HepG2 (cell line): Measurements from ENCODE around the gene TTC23L. TPM values are rescaled to one million over a fixed set of nuclear protein-coding genes. Genes with fewer than 3 reads are reported as not detected.

ENCODE experiments used
- ATF7 ChIP-seq, 2 experiments: fragments of 450-650 bp in 1 of 2; sonication (generic) in 1 of 2; formaldehyde crosslinking in 1 of 2; IDR thresholded peaks; 2 replicates each; pipeline versions ENCODE4 v1.4.0 to v1.6.1; 2016 to 2020; ENCODE audit warnings: antibody characterized with exemption in 1 of 2, mild to moderate bottlenecking in 1 of 2, missing genetic modification reagents in 1 of 2
- BRCA1 ChIP-seq: sonication (generic); formaldehyde crosslinking; IDR thresholded peaks from 2 replicates; pipeline ENCODE4 v1.4.0; 2020; ENCODE audit warnings: missing genetic modification reagents
- CCAR2 ChIP-seq: fragments of 200-400 bp; formaldehyde crosslinking; optimal IDR thresholded peaks from 2 replicates; pipeline ENCODE3; 2018; ENCODE audit warnings: low read depth, mild to moderate bottlenecking, low read length, moderate library complexity
- CSRNP1 ChIP-seq: sonication (generic); formaldehyde crosslinking; IDR thresholded peaks from 2 replicates; pipeline ENCODE4 v1.8.1; 2023; ENCODE audit warnings: mild to moderate bottlenecking, missing genetic modification reagents
- CTCF ChIP-seq: sonication (generic); formaldehyde crosslinking; IDR thresholded peaks from 2 replicates; pipeline ENCODE4 v1.5.0; 2020; ENCODE audit warnings: mild to moderate bottlenecking, missing genetic modification reagents, moderate library complexity
- FOXJ3 ChIP-seq: sonication (generic); formaldehyde crosslinking; IDR thresholded peaks from 2 replicates; pipeline ENCODE4 v1.4.0; 2020; ENCODE audit warnings: missing genetic modification reagents, mild to moderate bottlenecking, borderline replicate concordance
- HCFC1 ChIP-seq: fragments of 150-350 bp; IDR thresholded peaks from 2 replicates; pipeline ENCODE4 v1.6.1; 2014; ENCODE audit warnings: low read depth, low read length
- HDAC2 ChIP-seq: sonication (generic); formaldehyde crosslinking; IDR thresholded peaks from 2 replicates; pipeline ENCODE4 v1.4.0; 2020; ENCODE audit warnings: missing genetic modification reagents
- KAT7 ChIP-seq: IDR thresholded peaks from 2 replicates; pipeline ENCODE4 v1.6.1; 2018; ENCODE audit warnings: borderline replicate concordance, missing compliant biosample characterization
- NR2F6 ChIP-seq, 2 experiments: IDR thresholded peaks; 2 replicates each; pipeline ENCODE4 v1.6.1; 2016; ENCODE audit warnings: antibody characterized with exemption in 1 of 2, mild to moderate bottlenecking in 1 of 2
- POLR2A ChIP-seq, 2 experiments: IDR thresholded peaks; 2 replicates each; pipeline ENCODE4 v1.6.1; 2011; ENCODE audit warnings: low read depth in 2 of 2, low read length in 2 of 2, mild to moderate bottlenecking in 1 of 2, moderate library complexity in 1 of 2; ENCODE audit not compliant: insufficient read depth in 1 of 2
- SAFB2 ChIP-seq: sonication (generic); formaldehyde crosslinking; IDR thresholded peaks from 2 replicates; pipeline ENCODE4 v1.5.1; 2020; ENCODE audit warnings: missing genetic modification reagents, low read depth, mild to moderate bottlenecking, borderline replicate concordance
- SAP130 ChIP-seq: IDR thresholded peaks from 2 replicates; pipeline ENCODE4 v1.6.1; 2016; ENCODE audit warnings: low read depth
- SP4 ChIP-seq: sonication (generic); formaldehyde crosslinking; IDR thresholded peaks from 2 replicates; pipeline ENCODE4 v1.8.1; 2023; ENCODE audit warnings: mild to moderate bottlenecking, missing genetic modification reagents
- TP53 ChIP-seq: sonication (generic); formaldehyde crosslinking; conservative IDR thresholded peaks from 2 replicates; pipeline ENCODE4 v1.4.0; 2020; ENCODE audit warnings: missing genetic modification reagents
- ZNF510 ChIP-seq: sonication (generic); formaldehyde crosslinking; IDR thresholded peaks from 2 replicates; pipeline ENCODE4 v1.4.0; 2020; ENCODE audit warnings: low read depth, mild to moderate bottlenecking, missing genetic modification reagents
- ZNF614 ChIP-seq: IDR thresholded peaks from 2 replicates; pipeline ENCODE4 v1.6.1; 2018; ENCODE audit warnings: missing biosample characterization, missing genetic modification reagents, inconsistent platforms, borderline replicate concordance
- ZNF747 ChIP-seq: sonication (generic); formaldehyde crosslinking; IDR thresholded peaks from 2 replicates; pipeline ENCODE4 v1.8.1; 2023; ENCODE audit warnings: missing genetic modification reagents, mild to moderate bottlenecking, borderline replicate concordance
- ZNF768 ChIP-seq: sonication (generic); formaldehyde crosslinking; IDR thresholded peaks from 2 replicates; pipeline ENCODE4 v1.4.0; 2020; ENCODE audit warnings: missing genetic modification reagents
- ZSCAN29 ChIP-seq: sonication (generic); formaldehyde crosslinking; conservative IDR thresholded peaks from 2 replicates; pipeline ENCODE4 v1.4.0; 2020; ENCODE audit warnings: mild to moderate bottlenecking, missing genetic modification reagents
- polyA plus RNA-seq, 8 experiments: library from polyadenylated mRNA; depleted of rRNA in 3 of 8; stranded (reverse) in 7 of 8; unstranded in 1 of 8; fragments of >200 nt; fragmentation: Illumina TruSeq in 4 of 8; extraction: Trizol in 4 of 8; gene quantifications; 2 replicates each; pipeline versions ENCODE4 v1.2.1 to v1.2.3, GENCODE V29; 2011 to 2016; ENCODE audit warnings: low read depth in 4 of 8, missing spikeins in 1 of 8, mixed read lengths in 1 of 8; ENCODE audit not compliant: insufficient read depth in 1 of 8
- total RNA-seq, 5 experiments: library from RNA; depleted of rRNA; stranded (reverse); fragments of >200 nt; fragmentation: Illumina TruSeq; extraction: Trizol; gene quantifications; 2 replicates each; pipeline ENCODE4 v1.2.3, GENCODE V29; 2016; ENCODE audit warnings: low read depth in 1 of 5
- TF ChIP-seq, protein P1 (sequence below): sonication (generic); formaldehyde crosslinking; IDR thresholded peaks from 2 replicates; pipeline ENCODE4 v1.4.0; 2020; ENCODE audit warnings: missing genetic modification reagents, mild to moderate bottlenecking, borderline replicate concordance

Gene TTC23L
- total and polyA plus RNA-seq, 2 of the 13 experiments (the other 11 are each of a cell fraction or from before 2014, with no cell fraction given) = 0.37 to 1.4 TPM

GRCh38 chr5:34915139-34915855 is 76.3 kb downstream of the TTC23L start, which contains the start of the genes BRIX1 and RAD1 (continued):
- peak; percentile 69; the same call in 1 of the 2 replicates for TF ChIP-seq ZNF768 (CRISPR knock-in tag)
- TF ChIP-seq ZSCAN29 (CRISPR knock-in tag) = peak; percentile 56; the same call in 1 of the 2 replicates
- TF ChIP-seq CCAR2 = no peak
- peak; percentile 86 for TF ChIP-seq HDAC2 (CRISPR knock-in tag)
- TF ChIP-seq BRCA1 = no peak
- TF ChIP-seq CSRNP1 (CRISPR knock-in tag) = peak; percentile 62; the same call in 1 of the 2 replicates
- no peak for TF ChIP-seq NR2F6 (IDR thresholded peaks at IDR 0.05)
- TF ChIP-seq NR2F6 (CRISPR knock-in tag; IDR thresholded peaks at IDR 0.05) = peak; percentile 20; the same call in 1 of the 2 replicates
- peak; percentile 59; the same call in 1 of the 2 replicates for TF ChIP-seq ZNF747 (CRISPR knock-in tag)
- TF ChIP-seq ATF7 (IDR thresholded peaks at IDR 0.05) = no peak
- TF ChIP-seq ATF7 (CRISPR knock-in tag; IDR thresholded peaks at IDR 0.05) = peak; percentile 24; the same call in 1 of the 2 replicates
- peak; percentile 80; the same call in 1 of the 2 replicates for TF ChIP-seq ZNF510 (CRISPR knock-in tag)
- TF ChIP-seq SAFB2 = peak; percentile 82; the same call in 1 of the 2 replicates
- TF ChIP-seq SP4 (CRISPR knock-in tag) = peak; percentile 68
- no peak for TF ChIP-seq FOXJ3 (CRISPR knock-in tag)
- TF ChIP-seq, protein P1, sequence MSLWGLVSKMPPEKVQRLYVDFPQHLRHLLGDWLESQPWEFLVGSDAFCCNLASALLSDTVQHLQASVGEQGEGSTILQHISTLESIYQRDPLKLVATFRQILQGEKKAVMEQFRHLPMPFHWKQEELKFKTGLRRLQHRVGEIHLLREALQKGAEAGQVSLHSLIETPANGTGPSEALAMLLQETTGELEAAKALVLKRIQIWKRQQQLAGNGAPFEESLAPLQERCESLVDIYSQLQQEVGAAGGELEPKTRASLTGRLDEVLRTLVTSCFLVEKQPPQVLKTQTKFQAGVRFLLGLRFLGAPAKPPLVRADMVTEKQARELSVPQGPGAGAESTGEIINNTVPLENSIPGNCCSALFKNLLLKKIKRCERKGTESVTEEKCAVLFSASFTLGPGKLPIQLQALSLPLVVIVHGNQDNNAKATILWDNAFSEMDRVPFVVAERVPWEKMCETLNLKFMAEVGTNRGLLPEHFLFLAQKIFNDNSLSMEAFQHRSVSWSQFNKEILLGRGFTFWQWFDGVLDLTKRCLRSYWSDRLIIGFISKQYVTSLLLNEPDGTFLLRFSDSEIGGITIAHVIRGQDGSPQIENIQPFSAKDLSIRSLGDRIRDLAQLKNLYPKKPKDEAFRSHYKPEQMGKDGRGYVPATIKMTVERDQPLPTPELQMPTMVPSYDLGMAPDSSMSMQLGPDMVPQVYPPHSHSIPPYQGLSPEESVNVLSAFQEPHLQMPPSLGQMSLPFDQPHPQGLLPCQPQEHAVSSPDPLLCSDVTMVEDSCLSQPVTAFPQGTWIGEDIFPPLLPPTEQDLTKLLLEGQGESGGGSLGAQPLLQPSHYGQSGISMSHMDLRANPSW (CRISPR knock-in tag) = peak; percentile 43; the same call in 1 of the 2 replicates
- peak; percentile 74; the same call in 1 of the 2 replicates for TF ChIP-seq ZNF614
- peak; percentile 98 for TF ChIP-seq SAP130 (CRISPR knock-in tag)
- TF ChIP-seq KAT7 = peak; percentile 76
- peak; percentile 80 to 86 for TF ChIP-seq POLR2A (IDR thresholded peaks at IDR 0.05; ENCODE audit: insufficient read depth in 1 of 2, low read depth in 2 of 2, low read length in 2 of 2)
- peak; percentile 27; the same call in 1 of the 2 replicates for TF ChIP-seq TP53
- peak; percentile 64 for TF ChIP-seq HCFC1
- peak; percentile 54 for TF ChIP-seq CTCF
